Measurements from ENCODE around the gene ARHGAP11A.
"Not testable (repeated sequence)": the region's sequence is repeated elsewhere in the genome, so short reads cannot be mapped to it uniquely, and the experiment has no call there.

The ARHGAP11A gene

DNA sequence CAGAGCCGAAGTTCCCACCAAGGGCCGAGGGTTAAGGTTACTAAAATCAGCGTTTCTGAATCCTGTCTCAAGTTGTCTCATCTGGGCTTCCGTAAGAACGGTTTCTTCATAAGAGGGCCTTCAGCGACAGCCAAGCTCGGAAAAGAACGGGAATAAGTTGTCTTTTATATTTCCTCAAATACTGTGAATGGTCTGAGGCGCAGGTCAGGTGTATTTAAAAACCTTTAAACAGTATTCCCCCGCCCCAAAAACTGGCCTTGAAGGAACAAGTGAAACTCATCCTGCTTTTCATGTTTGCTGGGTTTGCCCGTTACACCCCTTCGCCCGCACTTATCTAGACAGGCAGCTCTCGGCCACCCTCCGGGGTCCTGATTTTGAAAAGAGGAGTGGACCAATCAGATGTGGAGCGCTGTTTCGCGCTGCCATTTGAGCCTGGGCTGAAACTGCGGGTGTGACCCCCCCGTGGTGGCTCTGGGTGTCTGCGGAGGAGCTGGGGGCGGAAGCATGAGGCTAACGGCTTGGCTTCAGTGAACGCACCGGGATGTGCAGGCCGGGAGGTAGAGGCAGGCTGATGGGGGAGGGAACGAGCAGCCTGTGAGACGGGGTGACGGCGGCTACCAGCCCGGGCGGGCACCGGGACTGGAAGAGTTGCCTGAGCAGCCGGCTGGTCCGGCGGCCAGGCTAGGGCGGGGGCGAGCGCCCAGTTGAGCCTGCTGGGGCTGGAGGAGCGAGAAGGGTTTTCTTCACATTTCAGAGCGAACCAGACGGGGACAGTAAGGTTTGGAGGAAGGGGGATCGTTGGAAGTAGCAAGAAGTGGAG is at the start of gene ARHGAP11A:
ARHGAP11A (plus strand) TSS at position 454 of the 820 bp plus-strand sequence. CDS start 708 bp downstream, outside the sequence.
- Histone ChIP-seq H3K79me2 (ENCODE audit: low read length) (peaks cover 51% of the 10 kb centered on the region), H3K9ac (ENCODE audit: low read length) (peak within 1 kb of the TSS; percentile 94), H3K27ac (ENCODE audit: low read length) (peak within 1 kb of the TSS; percentile 79), H3K4me2 (ENCODE audit: low read length) (peak within 1 kb of the TSS; percentile 70), H3K4me3 (ENCODE audit: low read length) (peak within 1 kb of the TSS; percentile 82)
- H3K36me3 ChIP-seq (replicated peaks; ENCODE audit: low read depth, low read length); H3K27me3 ChIP-seq (ENCODE audit: low read depth, low read length); H3K4me1 ChIP-seq (ENCODE audit: low read length); H3K9me3 ChIP-seq (ENCODE audit: insufficient read depth, low read length); H2AFZ ChIP-seq (ENCODE audit: low read depth, low read length); H4K20me1 ChIP-seq (ENCODE audit: insufficient read depth, low read length): not testable (repeated sequence)

- not testable (repeated sequence) for H3K4me1 ChIP-seq (ENCODE audit: low read length); H3K9ac ChIP-seq (ENCODE audit: low read length); H3K79me2 ChIP-seq (ENCODE audit: low read length); H3K9me3 ChIP-seq (ENCODE audit: insufficient read depth, low read length); H3K4me3 ChIP-seq (ENCODE audit: low read length); H4K20me1 ChIP-seq (ENCODE audit: insufficient read depth, low read length); H3K36me3 ChIP-seq (replicated peaks; ENCODE audit: low read depth, low read length); H3K27me3 ChIP-seq (ENCODE audit: low read depth, low read length); H2AFZ ChIP-seq (ENCODE audit: low read depth, low read length); H3K27ac ChIP-seq (ENCODE audit: low read length); H3K4me2 ChIP-seq (ENCODE audit: low read length)
These were observed 46.3 kb upstream of the ARHGAP11A start for GRCh38 chr15:32568988-32569387.

DNA sequence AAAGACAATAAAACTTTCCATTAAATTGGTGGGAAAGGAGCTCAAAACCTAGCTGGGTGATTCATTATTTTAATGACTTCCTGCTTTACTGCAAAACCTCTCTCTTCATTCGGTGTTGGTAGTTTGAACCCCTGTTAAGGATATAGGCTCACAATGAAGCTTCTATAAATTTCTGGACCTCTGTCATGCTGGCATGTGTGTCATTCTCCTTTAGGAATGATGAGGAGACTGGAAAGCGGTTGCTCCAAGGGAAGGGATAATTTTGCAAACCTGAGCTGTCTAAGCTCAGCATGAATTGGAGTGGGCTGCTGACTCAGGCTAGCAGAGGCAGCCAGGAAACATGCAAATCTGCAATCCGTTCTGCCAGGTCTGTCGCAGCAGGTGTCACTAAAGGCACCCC is 36.8 kb upstream of the ARHGAP11A start:
- H3K4me1 ChIP-seq (ENCODE audit: low read length); H3K9me3 ChIP-seq (ENCODE audit: insufficient read depth, low read length); H3K4me3 ChIP-seq (ENCODE audit: low read length); H3K27ac ChIP-seq (ENCODE audit: low read length); H3K79me2 ChIP-seq (ENCODE audit: low read length); H3K9ac ChIP-seq (ENCODE audit: low read length); H3K36me3 ChIP-seq (replicated peaks; ENCODE audit: low read depth, low read length); H4K20me1 ChIP-seq (ENCODE audit: insufficient read depth, low read length); H3K27me3 ChIP-seq (ENCODE audit: low read depth, low read length); H2AFZ ChIP-seq (ENCODE audit: low read depth, low read length): not testable (repeated sequence)
- H3K4me2 ChIP-seq (ENCODE audit: low read length) = peak overlapping the region; percentile 15; the same call in 1 of the 2 replicates

GRCh38 chr15:32585844-32586243 is 29.5 kb upstream of the ARHGAP11A start:
- H3K27ac ChIP-seq (ENCODE audit: low read length); H4K20me1 ChIP-seq (ENCODE audit: insufficient read depth, low read length); H3K79me2 ChIP-seq (ENCODE audit: low read length); H3K36me3 ChIP-seq (replicated peaks; ENCODE audit: low read depth, low read length); H3K9ac ChIP-seq (ENCODE audit: low read length); H3K9me3 ChIP-seq (ENCODE audit: insufficient read depth, low read length); H3K4me1 ChIP-seq (ENCODE audit: low read length); H3K4me2 ChIP-seq (ENCODE audit: low read length); H3K27me3 ChIP-seq (ENCODE audit: low read depth, low read length); H2AFZ ChIP-seq (ENCODE audit: low read depth, low read length); H3K4me3 ChIP-seq (ENCODE audit: low read length): not testable (repeated sequence)

- H3K36me3 ChIP-seq (replicated peaks; ENCODE audit: low read depth, low read length); H3K79me2 ChIP-seq (ENCODE audit: low read length); H2AFZ ChIP-seq (ENCODE audit: low read depth, low read length); H3K27ac ChIP-seq (ENCODE audit: low read length); H3K4me2 ChIP-seq (ENCODE audit: low read length); H3K27me3 ChIP-seq (ENCODE audit: low read depth, low read length); H3K4me1 ChIP-seq (ENCODE audit: low read length); H3K4me3 ChIP-seq (ENCODE audit: low read length); H3K9ac ChIP-seq (ENCODE audit: low read length); H3K9me3 ChIP-seq (ENCODE audit: insufficient read depth, low read length); H4K20me1 ChIP-seq (ENCODE audit: insufficient read depth, low read length): not testable (repeated sequence)
These were observed 22.2 kb upstream of the ARHGAP11A start, which contains the start of gene GOLGA8N for GRCh38 chr15:32593151-32593550. TSS of gene GOLGA8N (plus strand) at chr15:32593456.

DNA sequence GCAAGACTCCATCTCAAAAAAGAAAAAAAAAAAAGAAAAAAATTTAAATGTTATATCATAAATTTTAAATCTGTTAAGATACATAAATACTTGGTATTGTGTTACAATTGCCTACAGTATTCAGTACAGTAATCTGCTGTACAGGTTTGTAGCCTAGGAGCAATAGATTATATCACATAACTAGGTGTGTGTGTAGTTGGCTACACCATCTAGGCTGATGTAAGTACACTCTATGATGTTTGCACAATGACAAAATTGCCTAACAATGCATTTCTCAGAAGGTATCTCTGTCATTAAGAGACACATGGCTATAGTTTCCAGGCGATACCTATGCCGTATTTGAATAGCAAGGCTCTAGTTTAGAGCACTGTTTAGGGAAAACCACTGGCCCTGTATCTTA is 5.8 kb upstream of the ARHGAP11A start:
- not testable (repeated sequence) for H3K79me2 ChIP-seq (ENCODE audit: low read length); H3K27me3 ChIP-seq (ENCODE audit: low read depth, low read length); H2AFZ ChIP-seq (ENCODE audit: low read depth, low read length); H3K9ac ChIP-seq (ENCODE audit: low read length); H3K4me1 ChIP-seq (ENCODE audit: low read length); H3K9me3 ChIP-seq (ENCODE audit: insufficient read depth, low read length); H3K4me3 ChIP-seq (ENCODE audit: low read length); H3K27ac ChIP-seq (ENCODE audit: low read length); H3K36me3 ChIP-seq (replicated peaks; ENCODE audit: low read depth, low read length); H3K4me2 ChIP-seq (ENCODE audit: low read length); H4K20me1 ChIP-seq (ENCODE audit: insufficient read depth, low read length)

DNA sequence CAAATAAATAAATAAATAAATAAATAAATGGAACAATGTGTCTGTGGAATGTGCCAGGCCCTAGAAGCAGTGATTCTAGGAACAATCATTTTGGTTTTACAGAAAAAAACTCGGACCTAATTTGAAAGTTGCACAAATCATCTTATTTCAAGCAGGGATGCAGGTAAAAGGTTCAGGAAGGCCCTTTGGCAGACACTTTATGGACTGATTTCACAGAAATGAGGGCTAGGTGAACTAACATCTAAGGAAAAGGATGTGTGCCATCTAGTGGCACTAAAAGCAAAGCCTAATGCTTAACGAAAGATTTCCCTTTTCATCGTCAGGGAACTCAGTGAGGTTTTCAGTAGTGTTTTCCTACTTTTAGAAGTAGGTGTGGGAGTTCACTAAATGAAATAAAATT is 4.6 kb upstream of the ARHGAP11A start:
- H4K20me1 ChIP-seq (ENCODE audit: insufficient read depth, low read length); H3K9me3 ChIP-seq (ENCODE audit: insufficient read depth, low read length); H3K4me3 ChIP-seq (ENCODE audit: low read length); H3K9ac ChIP-seq (ENCODE audit: low read length); H3K79me2 ChIP-seq (ENCODE audit: low read length); H2AFZ ChIP-seq (ENCODE audit: low read depth, low read length); H3K27me3 ChIP-seq (ENCODE audit: low read depth, low read length); H3K4me1 ChIP-seq (ENCODE audit: low read length); H3K36me3 ChIP-seq (replicated peaks; ENCODE audit: low read depth, low read length); H3K27ac ChIP-seq (ENCODE audit: low read length): not testable (repeated sequence)
- peak overlapping the region; percentile 39; the same call in 1 of the 2 replicates for H3K4me2 ChIP-seq (ENCODE audit: low read length)

DNA sequence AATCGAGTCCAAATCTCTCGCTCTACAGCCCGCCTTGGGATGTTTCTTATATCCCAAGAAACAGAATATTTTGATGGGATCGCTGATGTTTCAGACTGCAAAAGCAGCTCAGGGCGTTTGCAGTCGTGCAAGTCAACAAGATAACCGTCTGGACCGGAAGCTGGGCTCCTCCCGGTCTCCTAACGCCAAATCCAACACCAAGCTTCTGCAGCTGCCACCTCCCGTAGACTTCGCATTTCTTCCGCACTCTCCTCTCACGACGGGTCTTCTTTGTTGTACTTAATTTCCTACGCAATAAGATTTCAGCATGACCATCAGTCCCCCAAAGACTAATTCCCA is 623 bp upstream of the ARHGAP11A start:
- Histone ChIP-seq H3K4me2 (ENCODE audit: low read length) (peak overlapping the region; percentile 17), H3K4me3 (ENCODE audit: low read length) (peak overlapping the region; percentile 82), H3K27ac (ENCODE audit: low read length) (peak overlapping the region; percentile 79), H3K79me2 (ENCODE audit: low read length) (peaks cover 45% of the 10 kb centered on the region), H3K9ac (ENCODE audit: low read length) (peak overlapping the region; percentile 94)
- not testable (repeated sequence) for H2AFZ ChIP-seq (ENCODE audit: low read depth, low read length); H3K4me1 ChIP-seq (ENCODE audit: low read length); H4K20me1 ChIP-seq (ENCODE audit: insufficient read depth, low read length); H3K27me3 ChIP-seq (ENCODE audit: low read depth, low read length); H3K9me3 ChIP-seq (ENCODE audit: insufficient read depth, low read length); H3K36me3 ChIP-seq (replicated peaks; ENCODE audit: low read depth, low read length)

DNA sequence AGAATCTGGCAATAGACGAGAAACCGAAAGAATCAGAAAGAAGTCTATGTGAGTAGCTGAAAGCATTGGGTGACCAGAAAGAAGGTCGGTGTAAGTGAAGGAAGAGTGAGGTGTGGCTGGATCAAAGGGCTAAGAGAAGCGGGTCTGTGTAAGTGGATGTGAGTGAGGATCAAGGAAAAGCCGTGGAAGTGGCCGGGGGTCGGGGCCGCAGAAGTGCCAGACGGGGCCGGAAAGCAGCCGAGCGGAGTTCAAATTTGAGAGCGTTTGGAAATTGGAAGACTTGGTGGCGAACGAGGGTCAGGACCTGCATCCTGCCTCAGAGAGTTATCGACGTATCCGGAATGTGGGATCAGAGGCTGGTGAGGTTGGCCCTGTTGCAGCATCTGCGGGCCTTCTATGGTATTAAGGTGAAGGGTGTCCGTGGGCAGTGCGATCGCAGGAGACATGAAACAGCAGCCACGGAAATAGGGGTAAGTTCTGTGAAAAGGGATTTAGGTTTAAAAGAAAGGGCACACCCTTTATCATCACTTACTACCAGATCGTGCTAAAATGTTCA is 645 bp downstream of the ARHGAP11A start:
- H2AFZ ChIP-seq (ENCODE audit: low read depth, low read length); H3K9me3 ChIP-seq (ENCODE audit: insufficient read depth, low read length); H4K20me1 ChIP-seq (ENCODE audit: insufficient read depth, low read length); H3K27me3 ChIP-seq (ENCODE audit: low read depth, low read length); H3K4me1 ChIP-seq (ENCODE audit: low read length); H3K36me3 ChIP-seq (replicated peaks; ENCODE audit: low read depth, low read length): not testable (repeated sequence)
- Histone ChIP-seq H3K27ac (ENCODE audit: low read length) (peak overlapping the region; percentile 79), H3K4me3 (ENCODE audit: low read length) (peak overlapping the region; percentile 82), H3K9ac (ENCODE audit: low read length) (peak overlapping the region; percentile 94), H3K79me2 (ENCODE audit: low read length) (peaks cover 51% of the 10 kb centered on the region), H3K4me2 (ENCODE audit: low read length) (peak overlapping the region; percentile 70)

Measured in OCI-LY3 (cell line).